GM19324 (cell line): ENCODE measurements around the gene WNT9A.
"Not testable (repeated sequence)": the region's sequence is repeated elsewhere in the genome, so short reads cannot be mapped to it uniquely, and the experiment has no call there.

Source experiments
- ATAC-seq: cut with Tn5 transposase; IDR thresholded peaks from one replicate; pipeline ENCODE4 v1.9.1; 2021; ENCODE audit warnings: mild to moderate bottlenecking, moderate library complexity; ENCODE audit not compliant: unreplicated experiment, low FRiP score

WNT9A gene

DNA sequence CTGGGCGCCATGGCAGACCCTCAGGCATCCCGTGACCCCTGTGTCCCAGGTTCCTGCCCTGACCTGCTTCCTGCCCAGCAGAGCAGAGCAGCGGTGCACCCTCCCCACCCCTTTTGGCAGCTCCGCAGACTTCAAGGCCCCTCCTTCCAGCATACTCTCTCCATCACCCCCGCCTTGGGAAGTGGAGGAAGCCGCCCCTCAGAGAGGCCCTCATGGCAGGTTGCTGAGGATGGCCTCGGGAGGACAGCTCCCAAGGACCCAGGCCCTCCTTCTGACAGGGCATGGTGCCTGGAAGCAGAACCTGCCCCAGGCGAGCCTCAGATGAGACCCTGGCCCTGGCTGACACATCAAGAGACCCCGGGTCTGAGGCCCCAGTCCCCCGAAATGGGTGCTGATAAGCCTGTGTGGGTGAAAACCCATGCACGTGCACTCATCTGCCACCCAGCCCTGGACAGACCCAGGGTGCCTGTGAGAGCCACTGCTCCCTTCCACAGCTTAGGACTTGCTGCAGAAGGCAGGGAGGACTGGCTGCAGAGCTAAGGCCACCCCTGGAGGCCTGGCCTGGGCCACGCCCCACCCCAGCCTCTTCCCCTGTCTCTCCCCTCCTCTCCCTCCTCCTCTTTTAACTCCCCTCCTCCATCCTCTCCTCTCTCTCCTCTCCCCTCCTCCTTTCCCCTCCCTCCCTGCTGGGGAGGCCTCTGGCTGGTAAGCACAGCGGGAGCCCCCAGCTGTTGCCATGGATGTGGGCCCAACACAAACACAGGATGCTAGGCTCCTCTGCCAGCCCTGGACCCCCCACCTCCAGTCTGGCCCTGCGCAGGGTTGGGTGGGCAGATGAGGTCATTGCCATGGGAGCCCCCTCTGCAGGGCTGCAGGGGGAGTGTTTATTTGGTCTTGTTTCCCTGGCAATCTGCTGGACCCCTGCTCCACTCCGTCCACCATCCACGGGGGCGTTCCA lies 33.7 kb downstream of the WNT9A start:
- ATAC-seq: no peak

DNA sequence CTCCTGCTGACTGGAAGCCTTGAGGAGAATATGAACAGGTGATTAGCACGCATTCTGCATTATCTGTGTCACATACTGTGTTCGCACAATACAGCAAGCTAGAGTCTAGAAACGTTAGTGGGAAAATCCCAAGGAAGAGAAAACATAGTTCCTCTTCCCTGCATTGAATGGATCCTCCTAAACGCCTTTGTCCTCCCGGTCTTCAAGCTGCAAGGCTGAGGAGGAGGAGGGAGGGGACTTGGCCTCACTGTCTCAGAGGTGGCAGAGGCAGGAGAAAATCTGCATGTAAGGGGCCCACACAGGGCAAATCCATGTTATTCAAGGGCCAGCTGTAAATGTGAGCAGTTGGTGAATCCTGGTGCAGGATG lies 34.4 kb downstream of the WNT9A start:
- ATAC-seq: no peak

- no peak for ATAC-seq
These were observed 34.9 kb downstream of the WNT9A start for GRCh38 chr1:227912866-227913265.

DNA sequence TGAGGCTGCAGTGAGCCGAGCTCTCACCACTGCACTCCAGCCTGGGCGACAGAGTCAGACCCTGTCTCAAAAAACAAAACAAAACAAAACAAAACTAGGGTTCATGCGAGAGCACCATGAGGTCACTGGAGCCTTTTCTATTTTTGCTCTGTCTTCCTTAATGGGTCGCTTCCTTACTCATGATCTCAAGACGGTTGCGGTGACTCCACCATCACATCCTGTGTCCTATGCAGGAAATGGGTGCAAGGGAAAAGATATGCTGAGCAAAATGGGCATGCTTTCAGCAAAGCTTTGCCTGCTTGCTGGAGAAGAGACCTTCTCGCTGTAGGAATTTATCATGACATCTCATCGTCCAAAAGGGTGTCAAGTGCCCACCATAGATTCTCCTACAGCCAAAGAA lies 36.4 kb downstream of the WNT9A start:
- ATAC-seq: no peak

DNA sequence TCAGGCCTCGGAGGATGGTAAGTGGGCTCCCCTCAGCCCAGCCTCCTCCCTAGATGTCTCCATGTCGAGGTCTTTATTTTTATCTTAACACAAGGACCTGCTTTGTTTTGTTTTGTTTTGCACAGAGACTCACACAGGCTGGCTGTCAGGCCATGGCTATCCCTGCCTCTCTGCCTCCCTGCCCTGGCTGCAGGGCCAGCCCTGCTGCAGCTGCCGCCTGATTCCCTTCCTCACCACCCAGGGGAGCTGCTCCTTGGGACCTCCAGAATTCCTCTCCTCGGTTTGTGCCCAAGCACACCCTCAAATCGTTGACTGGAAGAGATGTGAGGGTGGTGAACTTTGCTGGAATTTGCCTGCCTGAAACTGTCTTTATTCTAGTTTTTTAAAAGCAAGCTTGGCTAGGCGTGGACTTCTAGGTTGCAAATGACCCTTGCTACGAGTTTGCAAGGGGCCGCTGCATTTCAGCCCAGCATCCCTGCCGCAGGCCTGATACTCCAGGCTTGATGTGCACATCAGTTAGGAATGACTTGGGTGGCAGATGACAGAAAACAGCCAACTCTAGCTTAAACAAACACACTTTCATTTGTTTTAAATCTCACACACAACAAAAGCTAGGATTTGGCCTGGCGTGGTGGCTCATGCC lies 37.1 kb downstream of the WNT9A start:
- ATAC-seq: no peak

DNA sequence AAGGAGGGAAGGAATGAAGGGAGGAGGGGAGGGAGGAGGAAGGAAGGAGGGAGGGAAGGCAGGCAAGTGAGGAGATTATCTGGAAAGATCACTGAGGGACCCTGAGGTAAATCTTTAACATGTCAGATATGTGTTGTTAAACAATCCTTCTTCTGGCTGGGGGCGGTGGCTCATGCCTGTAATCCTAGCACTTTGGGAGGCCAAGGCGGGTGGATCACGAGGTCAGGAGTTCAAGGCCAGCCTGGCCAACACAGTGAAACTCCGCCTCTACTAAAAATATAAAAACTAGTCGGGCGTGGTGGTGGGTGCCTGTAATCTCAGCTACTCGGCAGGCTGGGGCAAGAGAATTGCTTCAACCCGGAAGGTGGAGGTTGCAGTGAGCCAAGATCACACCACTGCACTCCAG lies 37.8 kb downstream of the WNT9A start:
- ATAC-seq: not testable (repeated sequence)

- ATAC-seq: no peak
These were observed 38.5 kb downstream of the WNT9A start for GRCh38 chr1:227909188-227909587.

DNA sequence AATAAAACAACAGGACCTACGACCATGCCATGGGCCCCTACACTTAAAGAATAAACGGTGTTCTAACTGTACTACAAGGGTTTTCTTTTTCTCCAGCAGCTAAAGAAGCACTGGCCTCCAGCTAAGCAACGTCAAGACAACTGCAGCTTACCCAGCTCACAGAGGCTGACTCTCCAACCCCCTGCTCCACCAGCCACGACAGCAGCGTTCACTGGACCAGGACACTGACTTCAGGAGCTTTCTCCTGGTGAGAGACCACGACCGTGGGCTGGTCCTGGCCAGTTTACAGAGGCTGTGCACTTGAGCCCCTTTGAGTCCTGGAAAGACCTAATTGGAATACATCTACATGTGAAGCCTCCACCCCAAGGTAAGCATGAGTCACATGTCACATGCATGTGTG lies 39.4 kb downstream of the WNT9A start:
- ATAC-seq: no peak

DNA sequence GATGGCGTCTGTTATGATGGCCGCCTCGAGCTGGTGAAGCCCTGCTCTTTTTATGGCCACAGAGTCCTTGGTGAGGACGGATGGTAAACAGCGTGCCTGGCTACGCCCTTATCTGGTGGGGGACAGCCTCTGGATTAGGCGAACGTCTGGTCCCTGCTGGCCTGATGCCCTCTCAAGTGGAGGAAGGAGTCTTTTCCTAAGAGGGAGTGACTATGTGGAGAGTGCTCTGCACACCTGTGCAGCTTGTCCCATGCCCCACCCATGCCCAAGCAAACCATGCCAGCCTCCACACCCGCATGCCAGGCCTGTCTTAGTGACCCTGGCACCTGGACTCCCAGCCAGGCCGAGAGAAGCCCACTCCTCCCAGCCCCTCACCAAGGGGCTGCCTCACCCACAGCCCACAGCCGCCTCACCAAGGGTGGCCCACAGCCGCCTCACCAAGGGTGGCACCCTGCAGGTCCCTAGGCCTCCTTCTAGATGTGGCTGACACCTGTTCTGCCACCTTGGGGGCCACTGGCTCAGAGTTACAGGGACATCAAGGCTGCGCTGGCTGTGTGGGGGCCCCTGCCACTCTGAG lies 40.2 kb downstream of the WNT9A start:
- ATAC-seq: no peak

DNA sequence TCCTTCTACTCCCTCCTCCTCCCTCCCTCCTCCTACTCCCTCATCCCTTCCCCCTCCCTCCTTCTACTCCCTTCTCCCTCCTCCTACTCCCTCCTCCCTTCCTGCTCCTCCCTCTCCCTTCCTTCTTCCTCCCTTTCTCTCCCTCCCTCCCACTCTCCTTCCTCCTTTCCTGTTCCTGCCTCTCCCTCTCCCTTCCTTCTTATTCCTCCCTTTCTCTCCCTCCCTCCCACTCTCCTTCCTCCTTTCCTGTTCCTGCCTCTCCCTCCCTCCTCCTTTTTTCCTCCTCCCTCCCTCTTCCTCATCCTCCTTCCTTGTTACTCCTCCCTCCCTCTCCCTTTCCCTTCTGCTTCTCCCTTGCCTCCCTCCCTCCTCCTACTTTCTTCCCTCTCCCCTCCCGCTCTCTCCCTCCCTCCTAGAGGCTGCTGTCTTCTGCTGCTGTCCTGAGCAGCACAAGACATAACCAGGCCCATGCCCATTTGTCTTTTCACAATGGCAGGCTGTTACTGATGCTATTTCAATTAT lies 41.1 kb downstream of the WNT9A start:
- no peak for ATAC-seq

- ATAC-seq: no peak
These were observed 41.9 kb downstream of the WNT9A start for GRCh38 chr1:227905573-227906487.

- ATAC-seq: no peak
These were observed 43.0 kb downstream of the WNT9A start for GRCh38 chr1:227904541-227905335.

DNA sequence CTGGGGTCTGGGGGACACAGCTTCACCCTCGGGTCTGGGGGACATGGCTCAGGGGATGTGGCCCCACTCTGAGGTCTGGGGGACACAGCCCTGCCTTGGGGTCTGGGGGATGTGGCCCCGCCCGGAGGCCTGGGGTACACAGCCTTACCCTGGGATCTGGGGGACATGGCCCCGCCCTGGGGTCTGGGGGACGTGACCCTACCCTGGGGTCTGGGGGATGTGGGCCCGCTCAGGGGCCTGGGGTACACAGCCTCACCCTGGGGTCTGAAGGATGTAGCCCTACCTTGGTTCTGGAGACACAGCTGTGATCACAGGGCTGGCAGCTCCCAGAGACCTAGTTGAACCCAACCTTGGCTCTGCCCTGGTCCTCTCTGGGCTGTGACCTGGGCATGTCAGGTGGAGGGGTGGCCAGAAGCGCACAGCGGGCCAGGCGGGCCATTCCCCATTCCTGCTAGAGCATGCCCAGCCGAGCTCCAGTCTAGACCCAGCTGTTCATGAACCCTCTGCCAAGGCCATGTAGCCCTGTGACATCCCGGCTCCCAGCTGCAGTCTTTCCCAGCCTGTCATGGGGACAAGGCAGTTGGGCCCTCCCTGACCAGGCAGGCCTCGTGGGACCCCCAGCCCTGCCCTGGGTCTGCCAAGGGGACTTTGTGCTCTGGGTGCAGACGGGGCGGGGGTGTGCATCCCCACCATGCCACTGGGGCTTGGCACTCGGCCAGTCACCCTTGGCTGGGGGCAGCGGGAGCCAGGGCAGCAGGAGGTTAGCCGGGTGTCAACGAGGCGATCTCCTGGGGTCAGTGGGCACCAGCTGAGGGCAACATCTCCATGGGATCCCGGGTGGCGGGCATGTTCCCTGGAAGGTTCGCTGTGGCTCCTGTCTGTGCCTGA lies 43.9 kb downstream of the WNT9A start:
- ATAC-seq: no peak

DNA sequence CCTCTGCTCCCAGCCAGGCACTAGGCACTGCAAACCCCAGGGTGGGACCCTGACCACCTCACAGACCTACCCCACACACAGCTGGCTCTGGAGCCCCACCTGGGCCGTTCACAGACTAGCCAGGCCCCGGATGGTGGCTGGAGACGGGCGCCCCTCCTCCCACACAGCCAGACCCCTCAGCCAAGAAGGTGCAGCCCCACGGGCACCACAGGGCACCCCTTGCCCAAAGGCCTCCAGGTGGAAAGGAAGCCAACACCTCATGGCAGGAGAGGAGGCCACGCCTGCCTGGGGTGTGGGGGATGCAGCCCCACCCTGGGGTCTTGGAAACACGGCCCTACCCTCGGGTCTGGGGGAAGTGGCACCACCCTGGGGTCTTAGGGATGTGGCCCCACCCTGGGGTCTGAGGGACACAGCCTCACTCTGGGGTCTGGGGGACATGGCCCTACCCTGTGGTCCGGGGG lies 44.6 kb downstream of the WNT9A start:
- no peak for ATAC-seq

GRCh38 chr1:227902641-227902990 lies 45.1 kb downstream of the WNT9A start:
- ATAC-seq: no peak

DNA sequence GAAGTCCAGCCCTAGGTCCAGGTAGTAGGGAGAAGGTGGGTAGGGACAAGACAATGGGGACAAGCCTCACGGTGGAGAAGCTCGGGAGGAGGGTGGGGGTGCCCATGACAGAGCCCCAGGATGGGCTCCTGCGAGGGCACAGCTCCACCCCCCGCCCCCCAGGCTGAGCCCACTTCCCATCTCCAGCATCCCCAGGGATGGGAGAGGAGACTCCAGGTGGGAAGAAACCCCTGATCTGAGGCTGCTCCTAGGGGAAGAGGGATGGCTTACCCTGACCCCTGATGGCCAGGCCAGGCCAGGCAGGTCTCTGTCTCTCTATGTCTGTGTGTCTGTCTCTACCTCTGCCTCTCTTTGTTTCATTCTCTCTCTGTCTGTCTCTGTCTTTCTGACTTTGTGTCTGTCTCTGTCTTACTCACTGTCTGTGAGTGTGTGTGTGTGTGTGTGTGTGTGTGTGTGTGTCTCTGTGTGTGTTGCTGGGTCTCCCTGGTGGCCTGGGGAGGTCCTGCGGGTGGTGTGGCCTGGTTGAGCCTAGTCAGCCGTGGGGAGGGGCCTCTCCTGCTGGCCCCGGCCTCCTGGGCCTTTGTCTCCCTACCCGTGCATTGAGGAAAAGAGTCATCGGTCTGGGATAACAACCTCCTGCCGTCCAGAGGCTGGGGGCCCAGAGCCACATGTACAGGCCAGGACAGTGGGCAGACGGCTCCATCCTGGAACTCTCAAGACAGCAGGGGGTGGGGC lies 45.7 kb downstream of the WNT9A start:
- no peak for ATAC-seq

GRCh38 chr1:227901239-227901905 lies 46.4 kb downstream of the WNT9A start:
- no peak for ATAC-seq
